SJSA1 (cell line): ENCODE results near the gene JAML. TPM values are rescaled to one million over a fixed set of nuclear protein-coding genes. Genes with fewer than 3 reads are reported as not detected.
A peak's percentile ranks its signal among the peaks of the same experiment; 100 is the strongest.
"Not testable (repeated sequence)": the region's sequence is repeated elsewhere in the genome, so short reads cannot be mapped to it uniquely, and the experiment has no call there.

ENCODE experiments used
- DNase-seq, 2 experiments: peaks; one replicate each; pipeline ENCODE4 v3.0.0-alpha.2; 2015 to 2020; ENCODE audit warnings: low spot score in 2 of 2, low read depth in 1 of 2
- H3K27ac ChIP-seq: fragments of 250-450 bp; sonication (Bioruptor Pico); 2 replicates; pipeline ENCODE4 v1.5.1; 2020; ENCODE audit warnings: mild to moderate bottlenecking, moderate library complexity
- H3K27me3 ChIP-seq: fragments of 250-450 bp; sonication (Bioruptor Pico); replicated peaks from 2 replicates; pipeline ENCODE4 v1.5.1; 2020; ENCODE audit warnings: mild to moderate bottlenecking, moderate library complexity
- H3K36me3 ChIP-seq: fragments of 250-450 bp; sonication (Bioruptor Pico); 2 replicates; pipeline ENCODE4 v1.5.1; 2020; ENCODE audit warnings: mild to moderate bottlenecking
- H3K4me1 ChIP-seq: fragments of 250-450 bp; sonication (Bioruptor Pico); replicated peaks from 2 replicates; pipeline ENCODE4 v1.6.1; 2021; ENCODE audit warnings: mild to moderate bottlenecking
- H3K4me3 ChIP-seq: fragments of 250-450 bp; sonication (Bioruptor Pico); 2 replicates; pipeline ENCODE4 v1.5.1; 2020; ENCODE audit warnings: mild to moderate bottlenecking
- H3K9me3 ChIP-seq: fragments of 250-450 bp; sonication (Bioruptor Pico); replicated peaks from 2 replicates; pipeline ENCODE4 v1.5.1; 2020; ENCODE audit warnings: mild to moderate bottlenecking
- total RNA-seq: library from RNA; depleted of rRNA; stranded (reverse); fragments of >200 nt; shearing (Covaris generic); gene quantifications from 2 replicates; pipeline ENCODE4 v1.2.3, GENCODE V29; 2014

The JAML gene
- total RNA-seq, 1 experiment from 2014 or later: not detected

DNA sequence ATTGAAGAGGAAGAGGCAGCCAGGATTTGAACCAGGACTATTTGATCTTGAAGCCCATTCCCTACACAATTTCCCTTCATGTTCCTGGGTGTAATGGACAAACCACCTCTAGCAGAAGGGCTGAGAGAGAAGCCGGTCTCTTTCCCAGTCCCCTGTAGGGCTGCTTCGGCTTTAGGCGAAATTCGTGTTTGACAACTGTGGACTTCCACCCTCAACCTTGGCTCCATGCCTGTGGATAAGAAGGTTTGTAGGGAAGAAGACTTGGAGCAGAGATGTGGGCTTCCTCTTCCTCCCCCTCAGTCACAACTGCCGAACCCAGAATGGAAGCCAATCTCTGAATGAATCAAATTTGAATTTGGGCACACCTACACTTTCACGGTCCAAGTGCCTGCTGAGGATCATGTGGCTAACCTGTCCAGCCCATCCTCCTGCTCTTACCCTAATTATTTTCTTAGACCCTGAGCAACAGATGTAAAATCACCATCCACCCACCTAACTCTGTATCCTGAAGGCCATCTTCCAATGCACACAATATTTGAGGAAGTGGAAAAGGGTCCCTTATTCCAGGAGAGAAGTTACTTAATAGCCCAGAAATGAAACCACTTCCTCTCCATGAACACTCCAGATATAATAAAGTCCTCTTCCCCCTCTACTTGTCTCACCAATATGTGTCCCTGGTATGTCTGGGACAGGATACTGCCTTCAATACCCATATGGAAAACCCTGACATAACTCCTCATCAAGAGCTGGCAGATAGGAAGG, 38.3 kb downstream of the JAML start:
- no peak for DNase-seq
- H3K36me3 ChIP-seq: no peaks in the 10 kb centered on the region
- H3K4me3 ChIP-seq: no peak overlapping the region
- H3K27me3 ChIP-seq: no peaks in the 10 kb centered on the region
- H3K9me3 ChIP-seq: no peaks in the 10 kb centered on the region
- no peaks in the 10 kb centered on the region for H3K4me1 ChIP-seq
- H3K27ac ChIP-seq: no peak overlapping the region

DNA sequence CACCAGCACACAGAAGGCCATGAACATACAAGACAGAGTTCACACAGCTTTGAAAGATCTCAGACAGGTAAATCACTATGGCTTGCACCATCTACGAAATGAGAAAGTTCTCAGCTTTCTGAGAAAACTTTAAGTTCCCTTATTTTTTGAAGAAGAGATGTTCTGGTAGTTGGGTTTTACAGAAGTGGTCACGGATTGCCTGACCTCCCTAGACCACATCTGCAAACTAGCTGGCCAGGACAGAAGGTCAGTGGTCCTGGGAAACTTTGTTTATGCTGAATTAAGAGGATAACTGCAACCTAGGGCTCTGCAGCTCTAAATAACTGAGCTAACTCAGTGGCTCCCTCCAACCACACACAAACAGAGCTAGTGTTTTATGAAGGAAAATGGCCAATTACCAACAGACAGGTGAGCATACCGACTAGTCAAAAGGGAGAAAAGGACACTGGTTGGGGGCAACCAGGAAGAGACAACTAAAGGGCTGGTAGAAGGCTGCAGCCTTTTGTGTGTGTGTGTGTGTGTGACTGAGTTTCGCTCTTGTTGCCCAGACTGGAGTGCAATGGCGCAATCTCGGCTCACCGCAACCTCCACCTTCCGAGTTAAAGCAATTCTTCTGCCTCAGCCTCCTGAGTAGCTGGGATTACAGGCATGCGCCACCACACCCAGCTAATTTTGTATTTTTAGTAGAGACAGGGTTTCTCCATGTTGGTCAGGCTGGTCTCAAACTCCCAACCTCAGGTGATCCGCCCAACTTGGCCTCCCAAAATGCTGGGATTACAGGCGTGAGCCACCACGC, 39.8 kb downstream of the JAML start:
- Histone ChIP-seq H3K4me1 (no peaks in the 10 kb centered on the region), H3K27ac (no peak overlapping the region), H3K27me3 (no peaks in the 10 kb centered on the region), H3K36me3 (no peaks in the 10 kb centered on the region), H3K4me3 (no peak overlapping the region), H3K9me3 (no peaks in the 10 kb centered on the region)
- no peak for DNase-seq

DNA sequence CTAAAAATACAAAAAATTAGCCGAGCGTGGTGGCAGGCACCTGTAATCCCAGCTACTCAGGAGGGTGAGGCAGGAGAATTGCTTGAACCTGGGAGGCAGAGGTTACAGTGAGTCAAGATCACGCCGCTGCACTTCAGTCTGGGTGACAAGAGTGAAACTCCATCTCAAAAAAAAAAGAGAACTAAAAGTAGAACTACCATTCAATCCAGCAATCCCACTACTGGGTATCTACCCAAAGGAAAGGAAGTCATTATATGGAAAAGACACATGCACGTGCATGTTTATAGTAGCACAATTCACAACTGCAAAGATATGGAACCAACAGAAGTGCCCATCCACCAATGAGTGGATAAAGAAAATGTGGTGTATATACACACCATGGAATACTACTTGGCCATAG, 41.1 kb downstream of the JAML start:
- DNase-seq, H3K36me3 ChIP-seq, H3K27me3 ChIP-seq, H3K4me1 ChIP-seq, H3K27ac ChIP-seq, H3K4me3 ChIP-seq, H3K9me3 ChIP-seq: not testable (repeated sequence)

DNA sequence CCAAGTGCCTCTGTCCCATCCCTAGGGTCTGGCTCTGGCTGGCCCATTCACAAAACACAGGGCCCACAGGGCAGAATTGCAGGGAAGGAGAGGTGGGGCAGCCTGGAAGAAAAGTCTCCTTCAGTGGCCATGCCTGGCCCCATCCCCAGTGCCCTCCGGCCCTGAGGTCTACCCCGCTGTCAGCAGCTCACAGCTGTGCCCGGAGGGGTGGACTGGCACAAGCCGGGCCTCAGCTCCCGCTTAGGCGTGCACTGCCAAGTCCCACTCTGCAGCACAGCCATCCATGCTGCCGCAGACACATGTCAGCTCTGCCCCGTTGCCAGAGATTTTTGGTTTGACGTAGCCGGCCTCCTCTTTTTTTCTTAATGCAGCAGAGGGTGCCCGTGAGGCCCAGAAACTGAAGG, 44.5 kb downstream of the JAML start:
- Histone ChIP-seq H3K27ac (no peak overlapping the region), H3K27me3 (no peaks in the 10 kb centered on the region), H3K4me3 (no peak overlapping the region), H3K4me1 (no peaks in the 10 kb centered on the region), H3K9me3 (no peaks in the 10 kb centered on the region), H3K36me3 (no peaks in the 10 kb centered on the region)
- no peak for DNase-seq

DNA sequence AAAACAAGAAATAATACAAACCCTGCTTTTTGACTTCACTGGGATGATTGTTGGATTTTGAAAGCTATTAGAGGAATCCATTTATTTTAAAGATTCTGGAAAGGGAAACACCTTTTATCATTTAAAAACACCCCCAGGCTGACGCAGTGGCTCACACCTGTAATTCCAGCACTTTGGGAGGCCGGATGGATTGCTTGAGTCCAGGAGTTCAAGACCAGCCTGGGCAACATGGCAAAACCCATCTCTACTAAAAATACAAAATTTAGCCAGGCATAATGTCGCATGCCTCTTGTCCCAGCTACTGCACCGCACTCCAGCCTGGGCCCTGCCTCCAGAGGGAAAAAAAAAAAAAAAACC, 48.1 kb downstream of the JAML start:
- Histone ChIP-seq H3K4me3 (no peak overlapping the region), H3K9me3 (no peaks in the 10 kb centered on the region), H3K27me3 (peaks cover 5% of the 10 kb centered on the region; the same call in 1 of the 2 replicates), H3K4me1 (no peaks in the 10 kb centered on the region), H3K36me3 (no peaks in the 10 kb centered on the region), H3K27ac (no peak overlapping the region)
- DNase-seq: no peak

DNA sequence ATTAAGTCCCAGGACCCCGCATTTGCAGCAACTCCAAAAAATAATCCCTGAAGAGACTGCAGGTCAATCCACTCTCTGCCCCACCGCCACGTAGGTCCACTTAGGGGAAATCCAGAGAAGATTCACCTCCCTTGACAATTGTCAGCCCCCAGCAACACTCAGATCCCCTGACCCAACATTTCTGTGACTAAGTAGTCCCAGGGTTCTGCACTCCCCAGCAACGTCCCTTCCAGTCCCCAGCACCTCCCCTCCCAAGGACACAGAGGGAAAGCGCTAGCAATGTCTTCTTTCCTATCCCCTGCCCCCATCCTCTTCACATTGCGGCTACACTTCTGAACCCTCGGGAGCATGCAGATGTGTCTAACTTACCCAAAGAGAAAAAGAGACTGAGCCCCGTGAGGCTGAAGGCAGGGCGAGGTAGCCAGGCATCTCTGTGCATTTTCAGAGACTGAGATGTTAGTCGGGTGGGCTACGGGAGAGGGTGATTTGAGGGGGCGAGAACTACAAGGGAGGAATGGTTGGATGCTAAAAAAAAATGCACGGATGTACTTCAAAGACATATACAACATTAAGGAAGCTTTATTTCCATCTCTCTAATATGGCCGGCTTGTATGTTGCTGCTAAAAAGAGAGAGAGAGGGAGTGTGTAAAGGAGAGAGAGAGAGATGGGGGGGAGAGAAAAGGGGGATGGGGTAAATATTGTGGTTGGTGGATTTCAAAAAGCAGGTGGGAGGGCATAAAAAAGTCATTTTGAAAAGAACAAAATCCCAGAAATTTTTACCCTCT, 48.6 kb downstream of the JAML start, which contains the start of gene SCN2B:
SCN2B (minus strand) TSS at position 647 of the 785 bp plus-strand sequence; CDS start at position 439, 208 bp downstream.
- Histone ChIP-seq H3K27ac (no peak within 1 kb of the TSS), H3K27me3 (peaks cover 6% of the 10 kb centered on the region; the same call in 1 of the 2 replicates), H3K4me3 (no peak within 1 kb of the TSS), H3K36me3 (no peaks in the 10 kb centered on the region), H3K4me1 (no peaks in the 10 kb centered on the region), H3K9me3 (no peaks in the 10 kb centered on the region)
- no peak for DNase-seq

DNA sequence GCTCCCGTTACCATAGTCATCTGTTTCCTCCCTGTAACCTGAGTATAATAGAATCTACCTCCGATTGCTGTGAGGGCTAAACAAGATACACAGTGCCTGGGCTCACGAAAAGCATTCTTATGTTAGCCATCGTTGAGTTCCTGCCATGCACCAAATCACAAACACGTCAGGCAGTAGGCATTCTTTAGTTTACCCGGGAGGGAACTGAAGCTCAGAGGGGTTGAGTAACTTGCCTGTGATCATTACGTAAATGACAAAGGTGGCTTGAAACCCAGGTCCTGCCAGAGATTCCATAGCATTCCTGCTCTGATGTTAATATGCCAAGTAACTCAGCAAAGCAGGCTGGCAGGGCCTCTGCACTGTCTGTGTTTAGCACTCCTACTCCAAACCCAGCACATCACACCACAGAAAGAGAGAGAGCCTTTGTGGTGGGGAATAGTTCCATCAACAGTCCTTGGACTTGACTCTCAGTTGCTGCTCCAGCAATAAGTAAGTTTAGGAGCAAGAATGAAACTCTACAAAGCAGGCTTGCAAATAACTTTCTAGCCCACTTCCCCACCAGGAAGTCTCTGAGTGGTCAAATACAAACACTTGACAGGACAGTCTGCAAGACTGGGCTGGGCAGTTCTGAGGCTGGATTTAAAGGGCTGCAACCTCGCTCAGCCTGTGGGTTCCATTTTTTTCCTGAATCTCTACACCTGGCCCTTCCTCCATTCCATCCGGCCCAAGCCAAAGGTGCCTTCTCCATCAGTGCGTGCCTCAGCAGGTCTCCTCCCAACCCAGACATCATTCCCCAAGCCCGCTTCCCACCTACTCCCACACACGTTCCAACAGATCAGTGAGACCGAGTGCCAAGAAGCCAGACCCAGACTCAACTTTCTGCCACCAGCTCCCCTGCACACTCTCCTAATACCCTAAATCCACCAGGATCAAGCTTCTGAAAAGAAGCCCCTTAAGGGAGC, 49.5 kb downstream of the JAML start:
- no peaks in the 10 kb centered on the region for H3K4me1 ChIP-seq
- H3K27me3 ChIP-seq: peaks cover 6% of the 10 kb centered on the region; the same call in 1 of the 2 replicates
- H3K4me3 ChIP-seq: no peak overlapping the region
- DNase-seq: no peak
- no peak overlapping the region for H3K27ac ChIP-seq
- H3K9me3 ChIP-seq: no peaks in the 10 kb centered on the region
- no peaks in the 10 kb centered on the region for H3K36me3 ChIP-seq

DNA sequence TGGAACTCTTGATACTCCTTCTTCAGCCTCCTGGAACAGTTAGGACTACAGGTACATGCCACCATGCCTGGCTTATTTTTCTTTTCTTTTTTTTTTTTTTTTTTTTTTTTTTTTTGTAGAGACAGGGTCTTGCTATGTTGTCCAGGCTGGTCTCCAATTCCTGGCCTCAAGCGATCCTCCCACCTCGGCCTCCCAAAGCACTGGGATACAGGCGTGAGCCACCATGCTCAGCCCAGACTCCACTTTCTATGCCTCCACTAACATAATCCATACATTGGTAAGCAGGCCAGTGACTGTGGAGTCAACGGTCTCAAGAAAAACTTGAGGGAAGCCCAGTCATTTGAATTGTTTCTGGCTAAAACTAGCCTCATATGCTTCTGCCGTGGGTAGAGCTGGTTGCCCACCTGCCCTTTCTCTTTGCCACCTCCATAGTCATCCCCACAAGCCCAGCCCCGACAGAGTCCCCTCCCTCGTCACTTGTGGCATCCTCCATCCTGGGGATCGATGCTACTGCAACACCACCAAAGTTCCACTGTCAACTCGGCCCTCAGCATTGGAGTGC, 50.7 kb downstream of the JAML start:
- Histone ChIP-seq H3K27ac (no peak overlapping the region), H3K27me3 (peaks cover 6% of the 10 kb centered on the region; the same call in 1 of the 2 replicates), H3K4me1 (no peaks in the 10 kb centered on the region), H3K36me3 (no peaks in the 10 kb centered on the region), H3K9me3 (no peaks in the 10 kb centered on the region), H3K4me3 (no peak overlapping the region)
- no peak for DNase-seq

DNA sequence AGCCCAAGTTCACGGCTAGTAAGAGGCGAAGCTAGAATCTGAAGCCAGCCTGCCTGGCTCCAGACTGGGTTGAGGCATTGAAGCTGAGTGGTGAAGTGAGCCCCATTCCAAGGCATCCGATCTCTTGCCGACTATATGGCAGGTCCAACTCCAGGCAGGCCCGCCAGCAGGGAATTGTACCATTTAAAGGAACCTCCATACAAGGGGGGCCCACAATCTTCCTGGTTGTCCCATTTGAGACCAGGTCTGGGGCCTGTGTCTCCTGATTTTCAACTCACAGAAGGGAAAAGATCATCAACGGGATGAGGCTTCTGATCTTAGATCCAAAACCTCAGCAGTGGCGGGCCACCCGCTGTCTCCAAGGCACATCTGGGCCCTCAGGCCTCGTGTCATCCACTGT, 52.5 kb downstream of the JAML start:
- Histone ChIP-seq H3K4me1 (no peaks in the 10 kb centered on the region), H3K9me3 (no peaks in the 10 kb centered on the region), H3K4me3 (no peak overlapping the region), H3K27ac (no peak overlapping the region), H3K27me3 (peaks cover 6% of the 10 kb centered on the region; the same call in 1 of the 2 replicates), H3K36me3 (no peaks in the 10 kb centered on the region)
- no peak for DNase-seq

DNA sequence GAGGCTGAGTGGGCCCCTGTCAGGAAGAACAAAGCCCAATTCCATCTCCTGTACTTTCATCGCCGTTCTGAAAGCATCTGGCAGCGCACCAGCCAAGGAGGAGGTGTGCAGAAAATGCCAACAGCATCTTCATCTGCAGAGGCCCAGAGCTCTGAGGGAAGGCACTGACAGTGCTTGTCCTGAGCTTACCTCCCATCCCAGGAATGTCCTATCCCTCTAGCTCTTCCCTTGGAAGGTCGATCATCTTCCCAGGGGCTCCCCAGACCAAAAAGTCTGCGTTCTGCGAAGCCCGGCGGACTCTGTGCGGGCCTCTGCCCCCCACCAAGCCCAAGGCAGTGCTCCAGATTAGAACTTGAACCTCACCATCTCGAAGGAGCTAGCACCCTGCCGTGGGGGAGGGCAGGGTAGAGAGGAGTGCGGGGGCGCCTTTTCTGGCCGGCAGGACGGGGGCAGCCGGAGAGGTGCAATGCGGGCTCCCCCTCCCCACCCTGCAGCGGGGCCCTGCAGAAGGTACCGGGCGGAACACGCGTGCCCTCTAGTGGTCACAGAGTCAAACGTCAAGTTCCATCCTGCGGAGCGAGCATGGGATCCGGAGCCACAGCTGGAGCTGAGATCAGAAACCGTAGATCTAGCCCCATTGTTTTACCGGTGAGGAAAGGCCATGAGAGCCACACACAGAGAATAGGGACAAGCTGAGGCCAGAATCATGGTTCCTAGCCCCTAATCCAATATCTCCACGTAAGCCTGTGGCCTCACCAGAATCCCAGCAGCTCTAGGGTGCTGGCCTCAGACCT, 53.3 kb downstream of the JAML start:
- Histone ChIP-seq H3K4me3 (no peak overlapping the region), H3K27me3 (peaks cover 6% of the 10 kb centered on the region; the same call in 1 of the 2 replicates), H3K36me3 (no peaks in the 10 kb centered on the region), H3K27ac (no peak overlapping the region), H3K4me1 (no peaks in the 10 kb centered on the region), H3K9me3 (no peaks in the 10 kb centered on the region)
- DNase-seq: peak in 1 of 2 experiments; percentile 10

DNA sequence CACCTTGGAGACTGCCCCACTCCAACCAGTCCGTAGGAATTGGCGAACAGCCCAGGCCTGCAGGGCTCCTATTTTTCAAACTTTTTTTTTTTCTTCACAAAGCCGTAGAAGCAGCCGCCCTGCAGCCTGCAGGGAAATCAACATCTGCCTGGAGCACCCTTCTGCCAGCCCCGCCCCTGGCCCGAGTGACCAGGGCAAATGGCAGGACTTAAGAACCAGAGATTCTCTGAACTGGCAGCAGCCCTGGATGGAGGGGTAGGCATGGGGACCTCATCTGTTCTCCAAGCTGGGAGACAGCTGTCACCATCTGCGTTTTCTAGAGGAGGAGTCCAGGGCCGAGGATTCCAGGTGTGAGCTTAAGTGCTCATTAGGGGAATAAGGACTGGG, 53.9 kb downstream of the JAML start:
- Histone ChIP-seq H3K27ac (no peak overlapping the region), H3K4me3 (no peak overlapping the region), H3K27me3 (peaks cover 6% of the 10 kb centered on the region; the same call in 1 of the 2 replicates), H3K9me3 (no peaks in the 10 kb centered on the region), H3K4me1 (no peaks in the 10 kb centered on the region), H3K36me3 (no peaks in the 10 kb centered on the region)
- DNase-seq: no peak

DNA sequence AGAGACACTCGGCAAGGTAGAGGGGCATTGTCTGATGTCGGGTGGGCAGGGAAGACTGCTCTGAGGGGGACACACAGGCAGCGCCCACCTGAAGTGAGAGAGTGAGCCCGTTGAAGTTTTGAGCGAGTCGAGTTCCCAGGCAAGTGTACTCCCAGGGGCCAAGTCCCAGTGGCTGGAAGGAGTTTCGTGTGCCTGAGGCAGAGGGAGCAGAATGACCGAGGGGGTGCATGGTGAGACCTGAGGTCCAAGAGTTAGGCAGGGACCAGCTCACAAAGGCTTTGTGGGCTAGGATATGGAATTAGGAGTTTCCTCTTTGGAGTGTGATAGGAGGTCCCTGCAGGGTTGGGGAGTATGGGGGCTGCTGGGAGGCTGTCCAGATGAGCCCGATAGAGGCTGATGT, 54.6 kb downstream of the JAML start:
- Histone ChIP-seq H3K9me3 (no peaks in the 10 kb centered on the region), H3K36me3 (no peaks in the 10 kb centered on the region), H3K4me3 (no peak overlapping the region), H3K4me1 (no peaks in the 10 kb centered on the region), H3K27ac (no peak overlapping the region), H3K27me3 (peaks cover 6% of the 10 kb centered on the region; the same call in 1 of the 2 replicates)
- DNase-seq: no peak
